Forelimb muscle (tissue), 1 donor: ENCODE results near the gene IVL. TPM values are rescaled to one million over a fixed set of nuclear protein-coding genes. Genes with fewer than 3 reads are reported as not detected.

Experiments
- DNase-seq: peaks from one replicate; pipeline ENCODE4 v3.0.0-alpha.2; 2013; ENCODE audit warnings: low read depth
- polyA plus RNA-seq: library from polyadenylated mRNA; unstranded; fragments of 120-200 nt; gene quantifications from one replicate; pipeline ENCODE4 v1.2.1, GENCODE V29; 2013; ENCODE audit not compliant: insufficient read length

The IVL gene
- polyA plus RNA-seq, 1 donor, result not detected

DNA sequence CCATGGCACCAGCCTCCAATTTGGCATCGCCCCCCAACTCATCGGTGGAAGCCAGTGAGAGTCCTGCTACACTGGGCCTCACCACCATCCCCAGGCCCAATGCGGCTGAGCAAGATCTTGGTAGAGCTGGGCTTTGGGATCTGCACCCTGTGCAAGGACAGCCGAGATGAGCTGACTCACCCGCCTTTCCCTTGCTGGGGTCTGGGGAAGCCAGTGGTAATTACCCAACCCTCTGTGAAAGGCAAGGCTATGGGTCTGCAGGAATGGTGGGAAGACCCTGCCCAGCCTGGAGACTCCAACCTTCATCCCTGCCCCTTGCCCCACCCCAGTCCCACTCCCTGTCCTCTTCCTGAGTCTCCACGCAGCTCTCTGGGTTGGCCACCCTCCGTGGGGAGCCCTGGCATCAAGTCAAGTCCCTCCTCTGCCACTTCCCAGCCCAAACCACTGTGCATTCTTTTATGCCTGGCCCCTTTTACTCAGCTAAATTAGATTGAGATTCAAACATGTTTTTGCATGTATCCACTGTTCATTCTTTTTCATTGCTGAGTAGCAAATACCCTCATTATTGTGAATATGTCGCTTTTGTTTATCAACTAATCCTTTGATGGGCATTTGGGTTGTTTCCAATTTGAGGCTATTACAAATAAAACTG is 21.5 kb upstream of the IVL start:
- no peak for DNase-seq

DNA sequence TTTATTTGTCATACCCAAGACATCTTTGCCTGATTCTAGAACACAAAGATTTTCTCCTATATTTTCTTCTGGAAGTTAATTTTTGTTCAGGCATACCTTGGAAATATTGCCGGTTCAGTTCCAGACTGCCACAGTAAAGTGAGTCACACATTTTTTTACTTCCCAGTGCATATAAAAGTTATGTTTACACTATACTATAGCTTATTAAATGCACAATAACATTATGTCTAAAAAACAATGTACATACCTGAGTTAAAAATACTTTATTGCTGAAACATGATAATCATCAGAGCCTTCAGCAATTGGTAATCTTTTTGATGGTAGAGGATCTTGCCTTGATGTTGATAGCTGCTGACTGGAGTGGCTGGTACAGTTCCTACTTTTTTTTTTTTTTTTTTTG is 20.2 kb upstream of the IVL start:
- DNase-seq, result no peak

DNA sequence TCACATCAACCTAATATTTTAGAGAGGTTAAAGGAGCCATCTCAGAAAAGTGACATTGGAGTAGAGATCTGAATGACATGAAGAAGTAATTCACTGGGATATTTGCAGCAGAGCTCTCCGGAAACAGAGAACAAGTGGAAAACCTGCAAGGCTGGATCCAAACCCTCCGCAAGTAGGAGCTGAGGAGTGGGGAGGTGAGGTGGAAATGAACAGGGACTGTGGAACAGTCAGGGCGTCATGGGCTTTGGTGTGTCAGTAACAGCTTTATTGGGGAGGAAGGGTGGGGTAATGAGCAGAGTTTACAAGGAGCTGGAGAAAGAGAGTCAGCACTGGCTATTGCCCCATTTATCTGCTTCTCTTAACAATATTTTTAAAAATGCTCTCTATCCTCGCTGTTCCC is 9.3 kb upstream of the IVL start:
- no peak for DNase-seq

DNA sequence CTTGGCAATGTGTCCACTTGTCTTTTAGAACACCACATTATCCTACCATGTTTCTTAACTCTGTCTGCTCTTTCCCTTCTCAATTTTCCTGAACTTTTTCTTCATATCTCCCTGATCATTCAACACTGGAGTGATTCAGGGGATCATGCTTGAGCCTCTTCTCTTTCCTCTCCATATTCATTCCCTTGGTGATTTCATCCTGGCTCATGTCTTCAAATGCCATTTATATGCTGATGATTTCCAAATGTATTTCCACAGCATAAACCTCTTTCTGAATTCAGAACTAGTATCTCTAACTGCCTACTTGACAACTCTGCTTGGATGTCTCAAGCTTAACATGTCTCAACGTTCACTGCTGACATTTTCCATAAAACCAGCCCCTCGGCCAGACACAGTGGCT is 8.5 kb upstream of the IVL start:
- no peak for DNase-seq

DNA sequence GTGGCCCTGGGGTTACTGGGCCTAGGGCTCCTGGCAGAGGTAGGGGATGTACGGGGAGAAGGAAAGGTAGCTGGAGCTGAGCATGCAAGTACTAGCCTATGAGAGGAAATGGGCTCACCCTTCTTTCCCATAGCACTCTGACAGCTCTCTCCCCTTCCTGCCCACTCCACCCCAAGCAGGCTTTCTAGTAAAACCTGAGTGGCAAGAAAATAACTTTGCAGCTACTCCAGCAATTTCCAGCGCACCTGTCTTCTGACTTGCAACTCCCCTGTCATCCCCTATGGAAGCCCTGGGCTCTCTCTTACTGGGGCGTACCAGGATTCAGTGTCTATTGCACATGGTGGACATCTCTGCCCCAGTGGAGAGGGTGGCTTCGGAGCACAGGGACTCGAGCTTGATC is 6.7 kb upstream of the IVL start:
- DNase-seq, result no peak

DNA sequence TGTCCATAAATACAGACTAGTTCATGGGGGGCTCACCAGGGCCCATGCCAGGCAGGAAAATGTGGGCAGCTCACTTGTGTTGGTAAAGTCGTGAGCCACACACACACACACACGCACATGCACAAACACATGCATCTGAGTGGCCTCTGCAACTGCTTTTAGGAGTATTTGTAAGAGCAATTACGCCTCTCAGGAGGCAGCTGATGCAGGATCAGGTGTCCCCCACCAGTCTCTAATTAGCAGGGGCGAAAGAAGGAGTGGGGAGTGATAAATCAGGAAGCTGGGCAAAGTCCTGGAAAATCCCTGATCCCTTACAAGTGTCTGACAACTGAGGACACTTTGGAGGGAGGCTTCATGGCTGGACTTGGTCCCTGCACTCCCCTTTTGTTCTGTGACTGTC is 5.7 kb upstream of the IVL start:
- no peak for DNase-seq

DNA sequence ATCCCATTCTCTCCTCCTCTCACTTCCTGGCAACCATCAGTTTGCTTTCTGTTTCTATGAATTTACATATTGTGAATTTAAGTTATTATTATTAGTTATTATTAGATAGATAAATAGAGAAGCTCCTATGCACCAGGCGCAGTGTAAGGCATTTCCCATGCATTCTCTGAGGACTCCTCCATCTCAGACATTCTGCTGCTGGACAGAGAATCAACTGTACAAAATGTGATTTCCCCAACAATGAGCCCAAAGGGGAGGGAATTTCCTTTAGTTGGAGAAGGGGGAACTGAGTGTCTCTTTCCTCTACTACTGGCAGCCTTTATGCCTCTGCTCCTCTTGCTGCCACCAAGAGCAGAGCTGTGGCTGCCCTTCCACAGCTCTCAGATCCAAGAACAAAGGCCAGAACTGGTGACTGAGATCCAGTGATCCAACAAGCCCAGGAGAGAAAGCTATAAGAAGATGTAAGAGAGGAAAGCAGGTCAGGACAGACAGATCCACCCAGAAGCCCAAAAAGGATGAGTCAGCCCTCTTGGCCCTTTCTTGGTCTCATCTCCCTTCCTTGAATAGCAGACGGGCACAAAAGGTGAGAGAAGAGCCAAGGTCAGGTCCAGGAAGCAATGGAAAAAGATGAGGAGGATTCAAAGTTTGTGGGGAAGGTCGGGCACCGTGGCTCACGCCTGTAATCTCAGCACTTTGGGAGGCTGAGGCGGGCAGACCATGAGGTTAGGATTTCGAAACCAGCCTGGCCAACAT is 3.5 kb upstream of the IVL start:
- no peak for DNase-seq

DNA sequence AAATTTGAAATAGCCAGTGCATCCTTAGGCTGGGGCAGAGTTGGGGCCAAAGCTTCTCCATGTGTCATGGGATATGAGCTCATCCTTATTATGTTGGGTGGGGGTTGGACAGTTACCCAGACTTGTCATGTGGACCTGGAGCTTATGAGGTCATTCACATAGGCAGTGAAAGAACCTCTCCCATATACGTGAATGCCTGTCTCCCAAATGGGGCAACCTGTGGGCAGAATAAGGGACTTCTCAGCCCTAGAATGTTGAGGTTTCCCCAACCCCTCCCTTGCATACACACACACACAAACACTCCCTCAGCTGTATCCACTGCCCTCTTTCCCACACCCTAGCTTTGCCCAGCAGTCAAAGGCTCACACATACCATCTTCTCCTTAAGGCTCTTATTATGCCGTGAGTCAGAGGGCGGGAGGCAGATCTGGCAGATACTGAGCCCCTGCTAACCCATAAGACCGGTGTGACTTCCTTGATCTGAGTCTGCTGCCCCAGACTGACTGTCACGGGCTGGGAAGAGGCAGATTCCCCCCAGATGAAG is 2.3 kb upstream of the IVL start:
- no peak for DNase-seq

DNA sequence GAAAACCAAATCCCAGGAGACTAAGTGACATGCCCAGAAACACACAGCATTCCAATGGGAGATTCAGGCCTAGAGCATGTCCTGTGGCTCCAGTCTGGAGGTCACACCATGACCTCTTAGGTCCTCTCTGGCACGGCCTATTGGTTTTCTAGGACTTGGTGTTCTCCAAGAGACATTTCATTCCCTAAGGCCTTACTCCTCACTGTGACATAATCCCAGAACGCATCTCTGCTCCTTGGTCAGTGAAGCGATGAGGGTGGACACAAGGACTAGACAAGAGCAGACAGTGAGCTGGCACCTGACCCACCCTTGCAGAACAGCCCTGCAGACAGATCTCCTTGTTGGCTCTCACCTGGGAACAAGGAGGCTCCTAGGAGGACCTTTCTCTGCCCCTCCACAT is 860 bp downstream of the IVL start:
- no peak for DNase-seq

DNA sequence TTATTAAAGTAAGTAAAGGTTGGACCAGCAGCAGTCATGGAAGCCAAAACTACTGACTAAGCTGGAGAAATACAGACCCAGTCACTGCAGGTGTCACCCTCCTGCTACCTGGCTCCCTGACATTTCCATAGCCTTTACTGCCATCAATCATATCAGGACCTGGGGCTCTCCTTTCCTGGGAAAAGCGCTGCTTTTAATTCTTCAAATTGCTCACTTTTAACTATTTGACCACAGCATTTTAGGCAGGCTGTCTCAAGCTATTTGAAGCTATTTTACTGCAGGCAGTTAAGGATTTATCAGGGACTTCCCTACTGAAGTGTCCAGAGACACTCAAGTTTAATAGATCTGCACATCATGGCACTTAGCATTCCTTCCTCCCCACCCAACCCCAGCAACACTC is 4.1 kb downstream of the IVL start:
- DNase-seq, result no peak

DNA sequence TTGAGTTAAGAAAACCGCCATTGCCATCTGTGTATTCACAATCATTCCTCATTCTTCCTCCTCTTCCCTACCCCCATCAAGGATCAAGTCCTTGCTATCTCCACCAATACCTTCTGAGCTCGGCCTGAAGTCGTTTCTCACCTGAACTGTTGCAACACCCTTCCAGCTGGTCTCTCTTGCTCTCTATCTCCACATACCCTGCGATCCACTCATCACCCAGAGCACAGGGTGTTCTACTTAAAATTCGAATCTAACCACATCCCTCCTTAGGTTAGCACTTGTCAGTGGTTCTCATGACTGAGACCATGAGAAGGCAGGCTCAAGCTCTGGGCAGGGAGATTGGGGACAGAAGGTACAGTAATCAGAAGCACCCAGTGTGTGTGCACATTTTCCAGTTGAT is 4.6 kb downstream of the IVL start:
- DNase-seq, result no peak

DNA sequence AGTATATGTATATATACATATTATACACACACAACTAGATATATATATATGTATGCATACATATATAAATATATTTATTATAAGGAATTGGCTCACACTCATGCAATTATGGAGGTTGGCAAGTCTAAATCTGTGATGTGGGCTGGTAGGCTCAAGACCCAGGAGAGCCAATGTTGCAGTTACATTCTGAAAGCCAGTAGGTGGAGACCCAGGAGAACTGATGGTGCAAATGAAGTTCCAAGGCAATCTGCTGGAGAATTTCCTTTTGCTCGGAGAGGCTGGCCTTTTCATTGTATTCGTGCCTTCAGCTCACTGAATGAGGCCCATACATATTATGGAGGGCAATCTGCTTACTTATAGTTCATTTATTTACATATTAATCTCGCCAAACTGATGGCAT is 9.4 kb downstream of the IVL start:
- DNase-seq, result no peak

DNA sequence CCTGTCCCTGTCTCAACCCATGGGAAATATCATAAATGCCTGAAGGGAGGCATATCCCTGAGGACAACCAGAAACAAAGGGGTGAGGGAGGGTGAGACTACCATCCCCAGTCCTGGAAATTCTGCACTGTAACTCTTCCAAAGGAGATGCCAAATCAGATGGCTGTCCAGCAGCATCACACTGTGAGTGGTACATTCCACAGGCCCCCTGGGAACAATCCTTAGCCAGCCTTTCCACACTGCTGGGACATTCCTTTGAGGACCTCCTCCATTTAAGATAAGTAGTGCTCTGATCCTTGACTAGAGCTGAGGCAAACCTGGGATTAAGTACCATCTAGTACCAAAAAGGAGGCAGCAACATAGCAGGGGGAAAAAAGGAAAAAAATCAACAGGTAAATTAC is 10.7 kb downstream of the IVL start:
- DNase-seq, result no peak

DNA sequence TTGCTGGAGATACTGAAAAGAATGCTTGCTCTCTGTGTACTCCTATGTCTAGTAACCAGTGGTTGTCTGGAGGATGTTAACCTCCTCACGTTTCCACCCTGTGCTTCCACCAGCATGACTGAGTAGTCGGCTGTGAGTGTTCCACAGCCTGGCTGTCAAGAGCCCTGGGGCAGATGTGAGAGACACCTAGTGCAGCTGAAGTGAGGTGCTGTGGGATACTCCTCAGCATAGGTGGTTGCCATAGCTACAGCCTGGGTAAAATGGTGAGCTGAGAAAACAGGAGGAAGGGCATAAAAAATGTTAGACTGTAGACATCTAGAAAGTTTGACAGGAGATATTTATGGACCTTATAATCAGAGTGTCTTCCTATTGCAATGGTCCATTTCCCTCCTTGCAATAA is 15.8 kb downstream of the IVL start:
- DNase-seq, result no peak

DNA sequence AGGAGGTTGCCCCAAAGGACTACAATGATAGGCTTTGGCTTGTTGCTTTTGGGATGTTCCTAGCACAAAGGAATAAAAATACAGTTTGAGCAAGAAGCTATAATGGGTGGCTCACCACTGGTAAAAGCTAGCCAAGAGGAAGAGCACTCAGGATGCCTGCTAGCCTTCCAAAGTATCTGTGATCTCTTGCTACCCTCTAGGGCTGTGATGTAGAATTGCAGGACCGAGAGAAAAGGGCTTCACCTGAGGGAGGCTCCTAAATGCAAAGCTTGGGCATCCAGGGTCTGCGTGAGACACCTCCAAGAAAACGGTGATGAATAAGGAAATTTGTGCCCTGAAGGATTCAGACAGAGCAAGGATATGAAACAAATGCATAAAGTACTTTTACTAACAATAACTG is 17.7 kb downstream of the IVL start:
- DNase-seq, result no peak

DNA sequence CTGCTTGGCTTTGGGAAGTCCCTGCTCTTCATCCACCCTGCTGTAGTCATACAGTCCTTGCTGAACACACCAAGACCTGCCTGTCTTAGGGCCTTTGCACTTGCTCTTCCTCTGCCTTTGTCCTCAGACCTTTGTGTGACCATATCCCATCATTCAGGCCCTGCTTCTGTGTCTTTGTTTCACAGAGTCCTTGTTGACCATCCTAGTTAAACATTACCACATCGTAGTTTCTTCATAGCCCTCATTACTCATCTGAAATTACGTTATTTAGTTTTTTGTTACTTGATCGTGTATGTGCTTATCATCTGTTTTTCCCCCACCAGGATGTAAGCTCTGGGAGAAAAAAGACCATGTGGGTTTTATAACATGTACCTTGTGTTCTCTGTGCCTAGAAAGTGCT is 20.3 kb downstream of the IVL start:
- no peak for DNase-seq

DNA sequence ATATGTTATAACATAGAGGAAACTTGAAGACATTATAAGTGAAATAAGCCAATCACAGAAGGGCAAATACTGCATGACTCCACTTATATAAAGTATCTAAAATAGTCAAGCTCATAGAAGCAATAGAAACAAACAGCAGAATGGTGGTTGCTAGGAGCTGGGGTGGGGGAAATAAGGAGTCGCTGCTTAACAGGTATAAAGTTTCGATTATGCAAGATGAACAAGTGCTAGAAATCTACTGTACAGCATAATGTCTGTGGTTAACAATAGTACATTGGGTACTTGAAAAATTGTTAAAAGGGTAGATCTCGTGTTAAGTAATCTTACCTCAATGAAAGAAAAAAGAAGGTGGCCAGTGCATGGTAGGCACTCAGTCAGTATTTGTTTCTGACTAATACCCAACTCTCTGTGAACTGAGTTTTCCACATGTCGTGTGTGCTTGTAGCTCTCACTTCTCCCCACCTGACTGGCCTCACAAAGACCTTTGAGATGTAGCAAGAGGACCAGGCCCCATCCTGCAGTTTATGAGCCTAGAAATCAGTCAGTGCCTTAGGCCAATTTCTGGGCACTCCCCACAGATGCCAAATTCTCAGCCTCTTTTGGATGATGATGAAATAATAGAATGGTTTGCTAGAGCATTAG is 23.9 kb downstream of the IVL start:
- no peak for DNase-seq

DNA sequence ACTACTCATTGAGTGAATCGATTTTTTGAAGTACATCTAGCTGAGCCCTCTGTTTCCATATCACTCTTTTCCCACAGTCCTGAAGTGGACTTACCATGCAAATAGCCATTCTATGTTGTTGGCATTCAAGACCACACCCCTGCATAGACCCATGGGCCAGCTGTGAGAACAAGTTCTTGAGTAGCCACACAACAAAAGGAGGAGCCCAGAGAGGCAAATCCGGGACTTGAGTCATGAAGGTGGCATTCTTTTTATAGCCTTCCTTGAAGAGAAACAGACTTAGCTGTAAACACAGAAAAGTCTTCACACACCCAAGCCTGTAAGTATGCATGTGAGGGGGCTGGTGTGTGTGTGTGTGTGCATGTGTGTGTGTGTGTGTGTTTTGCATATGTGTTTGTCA is 24.9 kb downstream of the IVL start:
- no peak for DNase-seq

DNA sequence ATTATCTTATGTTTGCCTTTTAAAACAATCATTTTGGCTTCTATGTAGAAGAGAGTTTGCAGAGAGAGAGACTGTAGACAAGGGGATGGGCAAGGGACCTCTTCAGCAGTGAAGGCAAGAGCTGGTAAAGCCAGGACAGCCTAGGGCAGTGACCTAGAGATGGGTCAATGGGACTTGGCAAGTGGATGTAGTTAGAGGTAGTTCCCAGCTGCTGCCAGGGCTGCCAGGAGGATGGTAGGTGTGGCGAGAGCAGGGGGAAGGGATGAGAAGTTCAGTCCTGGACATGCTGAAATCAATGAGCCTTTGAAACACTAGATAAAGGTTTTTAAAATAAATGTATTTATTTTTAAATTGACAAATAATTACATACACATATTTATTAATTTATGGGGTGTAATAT is 32.3 kb downstream of the IVL start:
- no peak for DNase-seq

DNA sequence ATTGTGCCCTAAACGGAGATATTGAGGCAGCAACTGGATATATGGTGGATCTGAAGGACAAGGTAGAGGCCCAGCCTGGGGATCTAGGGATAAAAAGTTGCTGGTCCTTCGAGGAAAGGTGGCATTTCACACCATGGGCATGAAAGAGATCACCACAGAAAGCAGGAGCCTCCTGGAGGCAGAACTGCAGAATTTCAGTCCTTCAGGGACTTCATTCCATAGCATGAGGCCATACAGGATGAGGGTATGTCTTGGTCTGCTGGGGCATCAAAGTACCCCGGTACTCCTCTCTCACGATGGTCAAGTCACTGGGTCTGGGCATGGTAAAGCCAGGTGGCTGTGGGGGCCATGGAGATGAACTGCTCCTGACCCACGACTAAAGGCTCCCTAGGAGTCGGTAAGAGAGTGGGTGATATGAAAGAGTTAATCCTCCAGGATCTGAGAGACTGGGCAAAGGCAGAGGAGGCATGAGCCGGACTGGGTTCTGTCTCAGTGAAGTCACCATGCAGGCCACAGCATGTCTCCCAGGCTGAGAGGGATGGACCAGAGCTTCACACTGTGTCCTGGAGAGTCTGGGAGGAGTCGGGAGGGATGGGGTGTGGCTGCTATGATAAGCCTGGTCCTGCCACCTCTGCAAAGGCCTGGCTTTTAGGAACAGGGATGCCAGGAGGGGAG is 32.8 kb downstream of the IVL start:
- no peak for DNase-seq

DNA sequence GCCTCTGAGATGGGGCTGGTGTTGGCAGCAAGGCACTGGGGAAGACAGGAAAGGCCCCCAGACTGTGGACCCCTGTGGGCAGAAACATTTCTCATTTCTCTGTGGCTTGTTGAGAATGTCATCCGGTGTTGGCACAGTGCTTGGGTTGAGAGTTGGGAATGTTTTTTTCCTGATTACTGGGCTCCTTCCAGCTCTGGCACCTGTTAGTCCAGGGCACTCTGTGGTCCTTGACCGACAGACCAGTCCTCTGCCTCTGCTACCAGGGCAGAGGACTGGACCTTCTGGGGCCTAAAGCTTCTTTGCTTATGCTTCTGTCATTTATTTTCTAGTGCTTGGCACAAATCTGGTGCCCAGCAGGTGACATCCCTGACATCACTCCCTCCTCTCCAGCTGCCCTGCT is 33.8 kb downstream of the IVL start:
- no peak for DNase-seq

DNA sequence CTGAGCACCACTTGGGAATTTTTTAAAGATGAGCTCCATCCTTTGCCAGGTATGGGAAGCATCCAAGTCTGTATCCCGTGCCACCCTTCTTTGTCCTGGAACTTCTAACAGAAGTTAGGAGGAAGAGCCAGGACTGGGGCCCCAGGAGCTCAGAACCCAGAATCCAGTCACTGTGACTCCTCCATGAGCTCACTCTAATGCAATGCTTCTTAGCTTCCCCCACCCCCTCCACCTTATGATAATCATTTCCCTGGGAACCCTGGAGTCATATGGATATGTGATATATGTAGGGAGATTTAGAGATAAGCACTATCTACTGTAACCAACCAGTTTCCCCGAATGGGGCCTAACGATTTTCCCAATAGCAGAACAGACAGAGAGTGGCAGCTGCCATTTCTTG is 37.9 kb downstream of the IVL start:
- DNase-seq, result no peak
